PC-3 (cell line): ENCODE data around the gene SWT1. TPM values are rescaled to one million over a fixed set of nuclear protein-coding genes. Genes with fewer than 3 reads are reported as not detected.

Source experiments
- ATAC-seq: fragments of 200-7000 bp; cut with Tn5 transposase; 2 replicates; pipeline ENCODE4 v1.9.1; 2020; ENCODE audit warnings: mild to moderate bottlenecking, moderate library complexity
- BruUV-seq: library from RNA; stranded (reverse); fragments of 400-500 nt; replicated peaks from 2 replicates; lab custom pipeline; 2021; lab: Mats Ljungman, UMichigan
- CTCF ChIA-PET: fragments of 300-600 bp; sonication (Branson Sonifier 250); formaldehyde crosslinking; loops from one replicate; lab custom pipeline; 2022; ENCODE audit warnings: antibody characterized with exemption; lab: Charles Lee
- POLR2A ChIA-PET: fragments of 300-600 bp; sonication (Branson Sonifier 250); formaldehyde crosslinking; loops from one replicate; lab custom pipeline; 2022; ENCODE audit warnings: antibody characterized with exemption; ENCODE audit not compliant: unreplicated experiment; lab: Charles Lee
- DNase-seq: peaks from one replicate; pipeline ENCODE4 v3.0.0-alpha.2; 2015
- H2AFZ ChIP-seq: fragments of 300-600 bp; sonication (generic); 2 replicates; pipeline ENCODE4 v1.6.0; 2016; ENCODE audit warnings: antibody characterized with exemption, low read length
- H3F3A ChIP-seq: fragments of 300-600 bp; sonication (generic); one replicate; pipeline ENCODE4 v1.6.0; 2017; ENCODE audit warnings: antibody characterized with exemption, low read length, control low read depth, mild to moderate bottlenecking; ENCODE audit not compliant: unreplicated experiment
- H3K27ac ChIP-seq: fragments of 300-600 bp; sonication (generic); 2 replicates; pipeline ENCODE4 v1.5.1; 2016; ENCODE audit warnings: mild to moderate bottlenecking, low read length
- H3K27me3 ChIP-seq: fragments of 300-600 bp; sonication (generic); 2 replicates; pipeline ENCODE4 v1.6.1; 2016; ENCODE audit warnings: low read length, mixed read lengths
- H3K36me3 ChIP-seq: fragments of 300-600 bp; sonication (generic); 2 replicates; pipeline ENCODE4 v1.6.1; 2016; ENCODE audit warnings: low read depth, mixed run types, low read length, mixed read lengths
- H3K4me1 ChIP-seq: fragments of 300-600 bp; sonication (generic); 2 replicates; pipeline ENCODE4 v1.5.1; 2016; ENCODE audit warnings: low read length; ENCODE audit not compliant: insufficient read depth
- H3K4me2 ChIP-seq: fragments of 300-600 bp; sonication (generic); 2 replicates; pipeline ENCODE4 v1.6.0; 2016; ENCODE audit warnings: low read length
- H3K4me3 ChIP-seq: fragments of 300-600 bp; sonication (generic); 2 replicates; pipeline ENCODE4 v1.5.1; 2016; ENCODE audit warnings: mild to moderate bottlenecking, low read length, mixed read lengths
- H3K79me2 ChIP-seq: fragments of 300-600 bp; sonication (generic); 2 replicates; pipeline ENCODE4 v1.6.1; 2017; ENCODE audit warnings: low read length, mixed read lengths
- H3K9ac ChIP-seq: fragments of 300-600 bp; sonication (generic); 2 replicates; pipeline ENCODE4 v1.6.0; 2016; ENCODE audit warnings: mild to moderate bottlenecking, low read length
- H3K9me2 ChIP-seq: fragments of 300-600 bp; sonication (generic); replicated peaks from 2 replicates; pipeline ENCODE4 v1.6.1; 2016; ENCODE audit warnings: mixed run types, low read length, mixed read lengths
- H3K9me3 ChIP-seq: fragments of 300-600 bp; sonication (generic); 2 replicates; pipeline ENCODE4 v1.6.1; 2016; ENCODE audit warnings: low read length, mixed read lengths
- H4K20me1 ChIP-seq: fragments of 300-600 bp; sonication (generic); 2 replicates; pipeline ENCODE4 v1.6.1; 2016; ENCODE audit warnings: low read length, mixed read lengths
- EZH2 ChIP-seq: fragments of 300-600 bp; sonication (generic); IDR thresholded peaks from one replicate; pipeline ENCODE4 v1.6.1; 2017; ENCODE audit warnings: antibody characterized with exemption, mild to moderate bottlenecking, low read length; ENCODE audit not compliant: unreplicated experiment
- EZH2phosphoT487 ChIP-seq: fragments of 300-600 bp; sonication (generic); IDR thresholded peaks from 2 replicates; pipeline ENCODE4 v1.6.1; 2018; ENCODE audit warnings: mild to moderate bottlenecking, antibody characterized with exemption, low read length, borderline replicate concordance
- intact Hi-C: fragments of 100-400 bp; cut with micrococcal nuclease; formaldehyde crosslinking; loops from 2 replicates; pipeline ENCODE4 v1.9.0; 2023
- total RNA-seq: library from RNA; depleted of rRNA; stranded (reverse); fragments of >200 nt; gene quantifications from 2 replicates; pipeline ENCODE4 v1.2.3, GENCODE V29; 2014
- TF ChIP-seq, protein P1 (sequence below): fragments of 300-600 bp; sonication (generic); conservative IDR thresholded peaks from 2 replicates; pipeline ENCODE4 v1.5.1; 2017; ENCODE audit warnings: antibody characterized with exemption, low read depth, mild to moderate bottlenecking, low read length

SWT1 gene
- total RNA-seq, 1 experiment from 2014 or later, result 0.69 TPM

DNA sequence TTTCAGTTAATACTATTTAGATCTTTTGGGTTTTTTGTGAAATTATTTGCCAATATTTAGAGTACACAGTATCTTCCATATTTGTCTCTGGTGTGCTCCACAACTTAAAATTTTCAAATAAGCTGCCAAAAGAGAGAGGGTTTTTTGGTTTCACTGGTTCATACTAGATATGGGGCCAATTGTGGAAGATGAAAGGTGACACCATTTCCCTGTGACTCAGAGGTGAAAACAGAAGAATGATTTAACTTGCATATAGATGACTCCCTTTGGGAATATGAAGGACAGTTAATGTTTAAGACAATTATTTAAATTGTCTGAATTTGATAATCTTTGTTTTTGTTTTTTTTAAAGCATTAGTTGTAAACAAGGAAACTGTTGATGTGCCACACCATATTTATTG lies 122.6 kb downstream of the SWT1 start:
- no peaks in the 10 kb centered on the region for H3K36me3 ChIP-seq
- ATAC-seq (0 out of 2 replicates have a peak, but pooled peaks have one; percentile 23), DNase-seq (peak; percentile 34)
- ChIA-PET POLR2A (no interaction called here), CTCF (no interaction called here)
- H4K20me1 ChIP-seq, result 0 out of 2 replicates have a peak, but pooled peaks cover 3% of the 10 kb centered on the region
- H3K9ac ChIP-seq, result no peak overlapping the region
- no peaks in the 10 kb centered on the region for H3K9me2 ChIP-seq
- no peak overlapping the region for H3K27ac ChIP-seq
- H3K4me3 ChIP-seq, result no peak overlapping the region
- no peaks in the 10 kb centered on the region for H3K9me3 ChIP-seq
- no peaks in the 10 kb centered on the region for H3F3A ChIP-seq
- BruUV-seq, result no TSS peak
- no peak for TF ChIP-seq EZH2phosphoT487
- TF ChIP-seq EZH2, result no peak
- TF ChIP-seq, protein P1, sequence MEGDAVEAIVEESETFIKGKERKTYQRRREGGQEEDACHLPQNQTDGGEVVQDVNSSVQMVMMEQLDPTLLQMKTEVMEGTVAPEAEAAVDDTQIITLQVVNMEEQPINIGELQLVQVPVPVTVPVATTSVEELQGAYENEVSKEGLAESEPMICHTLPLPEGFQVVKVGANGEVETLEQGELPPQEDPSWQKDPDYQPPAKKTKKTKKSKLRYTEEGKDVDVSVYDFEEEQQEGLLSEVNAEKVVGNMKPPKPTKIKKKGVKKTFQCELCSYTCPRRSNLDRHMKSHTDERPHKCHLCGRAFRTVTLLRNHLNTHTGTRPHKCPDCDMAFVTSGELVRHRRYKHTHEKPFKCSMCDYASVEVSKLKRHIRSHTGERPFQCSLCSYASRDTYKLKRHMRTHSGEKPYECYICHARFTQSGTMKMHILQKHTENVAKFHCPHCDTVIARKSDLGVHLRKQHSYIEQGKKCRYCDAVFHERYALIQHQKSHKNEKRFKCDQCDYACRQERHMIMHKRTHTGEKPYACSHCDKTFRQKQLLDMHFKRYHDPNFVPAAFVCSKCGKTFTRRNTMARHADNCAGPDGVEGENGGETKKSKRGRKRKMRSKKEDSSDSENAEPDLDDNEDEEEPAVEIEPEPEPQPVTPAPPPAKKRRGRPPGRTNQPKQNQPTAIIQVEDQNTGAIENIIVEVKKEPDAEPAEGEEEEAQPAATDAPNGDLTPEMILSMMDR, result no peak
- intact Hi-C loops, result no loop called here
- H3K27me3 ChIP-seq, result no peaks in the 10 kb centered on the region
- H2AFZ ChIP-seq, result no peak overlapping the region
- no peak overlapping the region for H3K4me2 ChIP-seq
- H3K79me2 ChIP-seq, result no peaks in the 10 kb centered on the region
- H3K4me1 ChIP-seq, result peaks cover 26% of the 10 kb centered on the region

- Histone ChIP-seq H3K4me1 (peaks cover 26% of the 10 kb centered on the region), H3K79me2 (no peaks in the 10 kb centered on the region), H4K20me1 (0 out of 2 replicates have a peak, but pooled peaks cover 3% of the 10 kb centered on the region), H3K9me3 (no peaks in the 10 kb centered on the region), H3K4me3 (no peak overlapping the region), H3K27ac (peak overlapping the region; percentile 65), H3K36me3 (no peaks in the 10 kb centered on the region), H3K9ac (no peak overlapping the region), H3K4me2 (peak overlapping the region; percentile 37; the same call in 1 of the 2 replicates), H3K27me3 (no peaks in the 10 kb centered on the region), H3K9me2 (no peaks in the 10 kb centered on the region), H3F3A (no peaks in the 10 kb centered on the region), H2AFZ (no peak overlapping the region)
- no peak for DNase-seq
- ChIA-PET CTCF (no interaction called here), POLR2A (no interaction called here)
- no peak for TF ChIP-seq EZH2phosphoT487
- TF ChIP-seq, protein P1, result no peak
- no peak for TF ChIP-seq EZH2
- BruUV-seq, result no TSS peak
- peak; percentile 64 for ATAC-seq
- intact Hi-C loops, result no loop called here
Measured at GRCh38 chr1:185280589-185280988, 123.6 kb downstream of the SWT1 start.

DNA sequence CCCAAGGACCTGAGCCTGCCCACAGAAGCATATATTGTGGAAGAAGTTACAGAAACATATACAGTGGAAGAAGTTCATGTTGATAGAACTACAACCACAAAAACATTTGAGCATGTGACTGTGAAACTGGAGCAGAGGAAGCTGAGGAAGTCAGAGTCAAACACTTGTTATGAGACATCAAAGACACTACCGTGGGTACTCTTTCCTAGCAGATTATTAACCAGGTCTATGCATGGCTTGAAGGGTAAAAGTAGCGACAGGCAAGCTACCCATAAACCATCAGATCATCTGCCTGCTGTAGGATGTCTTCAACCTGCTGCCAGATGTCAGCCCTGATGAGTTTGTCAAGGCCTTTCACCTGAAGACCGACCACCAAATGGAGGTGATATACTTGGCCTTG lies 124.3 kb downstream of the SWT1 start:
- no peaks in the 10 kb centered on the region for H3F3A ChIP-seq
- H3K9me2 ChIP-seq, result no peaks in the 10 kb centered on the region
- DNase-seq (no peak), ATAC-seq (no peak)
- H3K4me3 ChIP-seq, result no peak overlapping the region
- 0 out of 2 replicates have a peak, but pooled peaks cover 3% of the 10 kb centered on the region for H4K20me1 ChIP-seq
- H3K4me1 ChIP-seq, result peaks cover 26% of the 10 kb centered on the region
- H2AFZ ChIP-seq, result no peak overlapping the region
- ChIA-PET POLR2A (no interaction called here), CTCF (no interaction called here)
- intact Hi-C loops, result loop anchor here (1.0 kb wide), 1 partner anchor 37 kb away; no protein-coding TSS in a partner anchor
- H3K36me3 ChIP-seq, result no peaks in the 10 kb centered on the region
- H3K4me2 ChIP-seq, result peak overlapping the region; percentile 61
- no peaks in the 10 kb centered on the region for H3K79me2 ChIP-seq
- no peaks in the 10 kb centered on the region for H3K27me3 ChIP-seq
- peak overlapping the region; percentile 62 for H3K27ac ChIP-seq
- H3K9me3 ChIP-seq, result no peaks in the 10 kb centered on the region
- H3K9ac ChIP-seq, result no peak overlapping the region
- TF ChIP-seq, protein P1, result no peak
- no peak for TF ChIP-seq EZH2phosphoT487
- no peak for TF ChIP-seq EZH2
- BruUV-seq, result no TSS peak
